Sigmoid colon (tissue), 4 donors: Measurements from ENCODE around the gene CFAP44.

Experiments used
- CTCF ChIP-seq, 4 experiments: fragments of 450-650 bp in 3 of 4; fragments of 200-600 bp in 1 of 4; IDR thresholded peaks; one replicate each; pipeline ENCODE4 v1.5.1; 2016 to 2019; ENCODE audit warnings: antibody characterized with exemption in 4 of 4, mild to moderate bottlenecking in 3 of 4, moderate library complexity in 2 of 4
- EP300 ChIP-seq, 4 donors: sonication (generic); formaldehyde crosslinking; IDR thresholded peaks; one replicate each; pipeline ENCODE4 v1.6.1; 2017; ENCODE audit warnings: antibody characterized with exemption in 4 of 4
- POLR2A ChIP-seq, 2 donors: fragments of 450-650 bp; IDR thresholded peaks; one replicate each; pipeline ENCODE4 v1.6.1; 2016; ENCODE audit warnings: antibody characterized with exemption in 2 of 2, mild to moderate bottlenecking in 2 of 2, moderate library complexity in 2 of 2
- POLR2AphosphoS5 ChIP-seq, 4 donors: sonication (generic); formaldehyde crosslinking; IDR thresholded peaks; one replicate each; pipeline ENCODE4 v1.6.1; 2017; ENCODE audit warnings: antibody characterized with exemption in 4 of 4

- no peak for TF ChIP-seq CTCF (IDR thresholded peaks at IDR 0.05)
- TF ChIP-seq EP300 (IDR thresholded peaks at IDR 0.05): no peak
- no peak for TF ChIP-seq POLR2AphosphoS5 (IDR thresholded peaks at IDR 0.05)
- TF ChIP-seq POLR2A (IDR thresholded peaks at IDR 0.05): no peak
These were observed 9.6 kb upstream of the CFAP44 start for GRCh38 chr3:113450911-113451310.
